Stomach smooth muscle (tissue), 2 donors: ENCODE results near the gene CTNND2.

Experiments used
- H3K27ac ChIP-seq: one replicate; pipeline ENCODE4 v1.7.0; 2013; ENCODE audit warnings: mild to moderate bottlenecking, low read length, inconsistent platforms
- H3K27me3 ChIP-seq, 2 donors: one replicate each; pipeline ENCODE4 v1.7.0; 2013; ENCODE audit warnings: low read length in 2 of 2; ENCODE audit not compliant: insufficient read depth in 2 of 2, control insufficient read depth in 1 of 2
- H3K36me3 ChIP-seq, 2 donors: one replicate each; pipeline ENCODE4 v1.7.0; 2013; ENCODE audit warnings: low read length in 2 of 2; ENCODE audit not compliant: control insufficient read depth in 2 of 2, insufficient read depth in 2 of 2
- H3K4me1 ChIP-seq: one replicate; pipeline ENCODE4 v1.7.0; 2013; ENCODE audit warnings: low read length; ENCODE audit not compliant: control insufficient read depth, insufficient read depth
- H3K4me3 ChIP-seq, 2 donors: one replicate each; pipeline ENCODE4 v1.7.0; 2013; ENCODE audit warnings: low read length in 2 of 2
- H3K9ac ChIP-seq, 2 donors: one replicate each; pipeline ENCODE4 v1.7.0; 2013; ENCODE audit warnings: low read length in 2 of 2, mild to moderate bottlenecking in 1 of 2
- H3K9me3 ChIP-seq, 2 donors: one replicate each; pipeline ENCODE4 v1.7.0; 2013; ENCODE audit warnings: low read length in 2 of 2; ENCODE audit not compliant: control insufficient read depth in 2 of 2
- donor health status: healthy.
- donor health status: Pancreatic carcinoma.

CTNND2 gene

GRCh38 chr5:11482011-11482410, 422.2 kb downstream of the CTNND2 start:
- Histone ChIP-seq H3K27me3 (peaks cover 0 to 3% of the 10 kb centered on the region in 2 donors), H3K9ac (no peak overlapping the region), H3K4me1 (no peaks in the 10 kb centered on the region), H3K9me3 (no peaks in the 10 kb centered on the region), H3K4me3 (no peak overlapping the region), H3K36me3 (no peaks in the 10 kb centered on the region), H3K27ac (no peak overlapping the region)

- Histone ChIP-seq H3K9me3 (no peaks in the 10 kb centered on the region), H3K27ac (no peak overlapping the region), H3K27me3 (no peaks in the 10 kb centered on the region), H3K36me3 (no peaks in the 10 kb centered on the region), H3K4me1 (no peaks in the 10 kb centered on the region), H3K9ac (no peak overlapping the region), H3K4me3 (no peak overlapping the region)
Measured at GRCh38 chr5:11477786-11478185, 426.5 kb downstream of the CTNND2 start.

- H3K27me3 ChIP-seq, result no peaks in the 10 kb centered on the region
- no peak overlapping the region for H3K9ac ChIP-seq
- no peak overlapping the region for H3K4me3 ChIP-seq
- no peaks in the 10 kb centered on the region for H3K4me1 ChIP-seq
- no peaks in the 10 kb centered on the region for H3K9me3 ChIP-seq
- H3K27ac ChIP-seq, result no peak overlapping the region
- no peaks in the 10 kb centered on the region for H3K36me3 ChIP-seq
Measured at GRCh38 chr5:11476866-11477265, 427.4 kb downstream of the CTNND2 start.

GRCh38 chr5:11468334-11469039, 435.8 kb downstream of the CTNND2 start:
- H3K4me3 ChIP-seq, result no peak overlapping the region
- H3K36me3 ChIP-seq, result no peaks in the 10 kb centered on the region
- no peaks in the 10 kb centered on the region for H3K4me1 ChIP-seq
- no peak overlapping the region for H3K27ac ChIP-seq
- no peaks in the 10 kb centered on the region for H3K27me3 ChIP-seq
- H3K9me3 ChIP-seq, result no peaks in the 10 kb centered on the region
- no peak overlapping the region for H3K9ac ChIP-seq

GRCh38 chr5:11467588-11467987, 436.7 kb downstream of the CTNND2 start:
- H3K4me1 ChIP-seq, result no peaks in the 10 kb centered on the region
- H3K4me3 ChIP-seq, result no peak overlapping the region
- no peak overlapping the region for H3K27ac ChIP-seq
- no peaks in the 10 kb centered on the region for H3K27me3 ChIP-seq
- no peaks in the 10 kb centered on the region for H3K9me3 ChIP-seq
- no peaks in the 10 kb centered on the region for H3K36me3 ChIP-seq
- H3K9ac ChIP-seq, result no peak overlapping the region

- H3K36me3 ChIP-seq, result no peaks in the 10 kb centered on the region
- no peak overlapping the region for H3K4me3 ChIP-seq
- H3K4me1 ChIP-seq, result no peaks in the 10 kb centered on the region
- no peak overlapping the region for H3K27ac ChIP-seq
- no peaks in the 10 kb centered on the region for H3K9me3 ChIP-seq
- no peaks in the 10 kb centered on the region for H3K27me3 ChIP-seq
- H3K9ac ChIP-seq, result no peak overlapping the region
Measured at GRCh38 chr5:11459716-11460115, 444.5 kb downstream of the CTNND2 start.

- no peaks in the 10 kb centered on the region for H3K4me1 ChIP-seq
- no peaks in the 10 kb centered on the region for H3K27me3 ChIP-seq
- no peaks in the 10 kb centered on the region for H3K9me3 ChIP-seq
- H3K4me3 ChIP-seq, result no peak overlapping the region
- no peaks in the 10 kb centered on the region for H3K36me3 ChIP-seq
- H3K27ac ChIP-seq, result no peak overlapping the region
- H3K9ac ChIP-seq, result no peak overlapping the region
Measured at GRCh38 chr5:11455505-11455904, 448.7 kb downstream of the CTNND2 start.

GRCh38 chr5:11452852-11453251, 451.4 kb downstream of the CTNND2 start:
- H3K9ac ChIP-seq, result no peak overlapping the region
- no peak overlapping the region for H3K27ac ChIP-seq
- no peaks in the 10 kb centered on the region for H3K9me3 ChIP-seq
- no peak overlapping the region for H3K4me3 ChIP-seq
- no peaks in the 10 kb centered on the region for H3K4me1 ChIP-seq
- no peaks in the 10 kb centered on the region for H3K36me3 ChIP-seq
- H3K27me3 ChIP-seq, result no peaks in the 10 kb centered on the region

GRCh38 chr5:11449966-11450365, 454.3 kb downstream of the CTNND2 start:
- Histone ChIP-seq H3K27me3 (peaks cover 0 to 3% of the 10 kb centered on the region in 2 donors), H3K27ac (no peak overlapping the region), H3K4me1 (no peaks in the 10 kb centered on the region), H3K9me3 (no peaks in the 10 kb centered on the region), H3K4me3 (no peak overlapping the region), H3K9ac (no peak overlapping the region), H3K36me3 (no peaks in the 10 kb centered on the region)

GRCh38 chr5:11449217-11449616, 455.0 kb downstream of the CTNND2 start:
- Histone ChIP-seq H3K4me3 (no peak overlapping the region), H3K36me3 (no peaks in the 10 kb centered on the region), H3K9me3 (no peaks in the 10 kb centered on the region), H3K9ac (no peak overlapping the region), H3K27ac (no peak overlapping the region), H3K27me3 (peaks cover 0 to 3% of the 10 kb centered on the region in 2 donors), H3K4me1 (no peaks in the 10 kb centered on the region)

- Histone ChIP-seq H3K9me3 (no peaks in the 10 kb centered on the region), H3K4me3 (no peak overlapping the region), H3K9ac (no peak overlapping the region), H3K27ac (no peak overlapping the region), H3K4me1 (no peaks in the 10 kb centered on the region), H3K27me3 (peaks cover 0 to 3% of the 10 kb centered on the region in 2 donors), H3K36me3 (no peaks in the 10 kb centered on the region)
Measured at GRCh38 chr5:11443831-11444230, 460.4 kb downstream of the CTNND2 start.
